Measurements from ENCODE around the gene TNS2.

TNS2 gene

GRCh38 chr12:53051058-53051880 is 1.4 kb downstream of the TNS2 start:
- Mint-ChIP-seq H3K27me3 (no peaks in the 10 kb centered on the region), H3K9me3 (no peaks in the 10 kb centered on the region), H3K4me3 (no peak overlapping the region), H3K36me3 (no peaks in the 10 kb centered on the region), H3K27ac (no peak overlapping the region), H3K4me1 (peaks cover 27% of the 10 kb centered on the region)

GRCh38 chr12:53051881-53052412 is 2.1 kb downstream of the TNS2 start:
- no peaks in the 10 kb centered on the region for H3K36me3 Mint-ChIP-seq
- no peaks in the 10 kb centered on the region for H3K9me3 Mint-ChIP-seq
- no peak overlapping the region for H3K4me3 Mint-ChIP-seq
- H3K27me3 Mint-ChIP-seq = no peaks in the 10 kb centered on the region
- H3K27ac Mint-ChIP-seq = no peak overlapping the region
- peaks cover 23% of the 10 kb centered on the region for H3K4me1 Mint-ChIP-seq

- H3K4me1 Mint-ChIP-seq = peaks cover 23% of the 10 kb centered on the region
- no peaks in the 10 kb centered on the region for H3K36me3 Mint-ChIP-seq
- H3K9me3 Mint-ChIP-seq = no peaks in the 10 kb centered on the region
- H3K27ac Mint-ChIP-seq = no peak overlapping the region
- H3K4me3 Mint-ChIP-seq = no peak overlapping the region
- no peaks in the 10 kb centered on the region for H3K27me3 Mint-ChIP-seq
These were observed 2.8 kb downstream of the TNS2 start for GRCh38 chr12:53052419-53053217.

- H3K9me3 Mint-ChIP-seq = no peaks in the 10 kb centered on the region
- peak overlapping the region; percentile 95 for H3K4me3 Mint-ChIP-seq
- no peaks in the 10 kb centered on the region for H3K27me3 Mint-ChIP-seq
- H3K4me1 Mint-ChIP-seq = peaks cover 19% of the 10 kb centered on the region
- H3K36me3 Mint-ChIP-seq = no peaks in the 10 kb centered on the region
- H3K27ac Mint-ChIP-seq = peak overlapping the region; percentile 96
These were observed 3.6 kb downstream of the TNS2 start for GRCh38 chr12:53053218-53054111.

GRCh38 chr12:53054112-53054878 is 4.4 kb downstream of the TNS2 start:
- Mint-ChIP-seq H3K4me1 (peaks cover 11% of the 10 kb centered on the region), H3K27me3 (no peaks in the 10 kb centered on the region), H3K27ac (peak overlapping the region; percentile 96)

GRCh38 chr12:53055471-53056266 is 5.8 kb downstream of the TNS2 start:
- H3K27me3 Mint-ChIP-seq = no peaks in the 10 kb centered on the region
- no peaks in the 10 kb centered on the region for H3K36me3 Mint-ChIP-seq
- no peaks in the 10 kb centered on the region for H3K9me3 Mint-ChIP-seq
- H3K4me1 Mint-ChIP-seq = peaks cover 10% of the 10 kb centered on the region
- peak overlapping the region; percentile 19 for H3K27ac Mint-ChIP-seq
- H3K4me3 Mint-ChIP-seq = peak overlapping the region; percentile 59

More at GRCh38 chr12:53054112-53054878, 4.4 kb downstream of the TNS2 start:
- Mint-ChIP-seq H3K36me3 (no peaks in the 10 kb centered on the region), H3K9me3 (no peaks in the 10 kb centered on the region), H3K4me3 (peak overlapping the region; percentile 95)

- Mint-ChIP-seq H3K4me3 (no peak overlapping the region), H3K27ac (no peak overlapping the region), H3K36me3 (no peaks in the 10 kb centered on the region)
These were observed 6.4 kb downstream of the TNS2 start for GRCh38 chr12:53056296-53056695.

GRCh38 chr12:53056901-53057300 is 7.0 kb downstream of the TNS2 start:
- H3K27me3 Mint-ChIP-seq = no peaks in the 10 kb centered on the region
- H3K27ac Mint-ChIP-seq = no peak overlapping the region
- H3K9me3 Mint-ChIP-seq = no peaks in the 10 kb centered on the region
- no peak overlapping the region for H3K4me3 Mint-ChIP-seq
- H3K36me3 Mint-ChIP-seq = no peaks in the 10 kb centered on the region
- peaks cover 10% of the 10 kb centered on the region for H3K4me1 Mint-ChIP-seq

More at GRCh38 chr12:53056296-53056695, 6.4 kb downstream of the TNS2 start:
- H3K9me3 Mint-ChIP-seq = no peaks in the 10 kb centered on the region
- no peaks in the 10 kb centered on the region for H3K27me3 Mint-ChIP-seq
- H3K4me1 Mint-ChIP-seq = peaks cover 10% of the 10 kb centered on the region

- no peaks in the 10 kb centered on the region for H3K36me3 Mint-ChIP-seq
- peaks cover 10% of the 10 kb centered on the region for H3K4me1 Mint-ChIP-seq
- no peak overlapping the region for H3K4me3 Mint-ChIP-seq
- H3K27me3 Mint-ChIP-seq = no peaks in the 10 kb centered on the region
- H3K27ac Mint-ChIP-seq = no peak overlapping the region
- no peaks in the 10 kb centered on the region for H3K9me3 Mint-ChIP-seq
These were observed 8.1 kb downstream of the TNS2 start for GRCh38 chr12:53057816-53058500.

GRCh38 chr12:53058674-53059433 is 9.0 kb downstream of the TNS2 start:
- Mint-ChIP-seq H3K9me3 (no peaks in the 10 kb centered on the region), H3K27ac (no peak overlapping the region), H3K27me3 (no peaks in the 10 kb centered on the region), H3K4me1 (peaks cover 7% of the 10 kb centered on the region), H3K4me3 (no peak overlapping the region), H3K36me3 (no peaks in the 10 kb centered on the region)

GRCh38 chr12:53059434-53060063 is 9.7 kb downstream of the TNS2 start:
- Mint-ChIP-seq H3K36me3 (peaks cover under 1% of the 10 kb centered on the region), H3K27ac (no peak overlapping the region), H3K27me3 (no peaks in the 10 kb centered on the region), H3K4me3 (no peak overlapping the region), H3K9me3 (no peaks in the 10 kb centered on the region), H3K4me1 (peaks cover 3% of the 10 kb centered on the region)

GRCh38 chr12:53060064-53060720 is 10.3 kb downstream of the TNS2 start:
- Mint-ChIP-seq H3K9me3 (no peaks in the 10 kb centered on the region), H3K27me3 (no peaks in the 10 kb centered on the region), H3K4me1 (peaks cover 3% of the 10 kb centered on the region), H3K36me3 (peaks cover 4% of the 10 kb centered on the region), H3K4me3 (no peak overlapping the region), H3K27ac (no peak overlapping the region)
